Stomach (tissue), 9 donors: ENCODE results near the gene SSUH2. TPM values are rescaled to one million over a fixed set of nuclear protein-coding genes. Genes with fewer than 3 reads are reported as not detected.

Source experiments
- DNase-seq, 2 donors: peaks; one replicate each; pipeline versions ENCODE4 v3.0.0 to v3.0.0-alpha.2; 2013 to 2019
- H3K27ac ChIP-seq, 5 donors: fragments of 200-600 bp in 4 of 5; sonication (generic) in 4 of 5; one replicate each; pipeline ENCODE4 v1.5.1; 2013 to 2019; ENCODE audit warnings: mild to moderate bottlenecking in 1 of 5, moderate library complexity in 1 of 5
- H3K27me3 ChIP-seq, 3 donors: fragments of 200-600 bp; sonication (generic); one replicate each; pipeline ENCODE4 v1.5.1; 2017 to 2019; ENCODE audit warnings: mixed run types in 1 of 3
- H3K36me3 ChIP-seq, 4 donors: fragments of 200-600 bp; sonication (generic); 1 replicate in 3 of 4; 2 replicates in 1 of 4; pipeline ENCODE4 v1.5.1; 2016 to 2019
- H3K4me1 ChIP-seq, 4 donors: fragments of 200-600 bp; sonication (generic); one replicate each; pipeline ENCODE4 v1.5.1; 2016 to 2019
- H3K4me3 ChIP-seq, 4 donors: fragments of 200-600 bp; sonication (generic) in 3 of 4; one replicate each; pipeline ENCODE4 v1.5.1; 2016 to 2019; ENCODE audit warnings: mild to moderate bottlenecking in 1 of 4
- H3K9me3 ChIP-seq, 4 donors: fragments of 200-600 bp; sonication (generic); one replicate each; pipeline ENCODE4 v1.5.1; 2016 to 2019
- EP300 ChIP-seq: sonication (generic); formaldehyde crosslinking; IDR thresholded peaks from one replicate; pipeline ENCODE4 v1.6.1; 2017; ENCODE audit warnings: antibody characterized with exemption
- POLR2A ChIP-seq, 4 donors: fragments of 450-650 bp; IDR thresholded peaks; one replicate each; pipeline ENCODE4 v1.6.1; 2016; ENCODE audit warnings: antibody characterized with exemption in 4 of 4, control low read depth in 2 of 4, mild to moderate bottlenecking in 1 of 4, moderate library complexity in 1 of 4
- POLR2AphosphoS5 ChIP-seq, 3 donors: sonication (generic); formaldehyde crosslinking; IDR thresholded peaks; one replicate each; pipeline ENCODE4 v1.6.1; 2016; ENCODE audit warnings: antibody characterized with exemption in 3 of 3
- WGBS, 5 donors: extraction: QIAGEN DNeasy Blood & Tissue Kit in 3 of 5; methylation state at CpG; one replicate each; pipeline versions ENCODE4 v1.1.5 to v1.1.7; 2013 to 2018; 5-methylcytosine and 5-hydroxymethylcytosine counted together
- intact Hi-C: fragments of 100-400 bp; cut with DNase I; formaldehyde crosslinking; loops from one replicate; pipeline ENCODE4 v1.15.1; 2023; ENCODE audit warnings: low total_unique reads
- polyA plus RNA-seq, 3 donors: library from polyadenylated mRNA; stranded (reverse); fragments of 200-250 nt; gene quantifications; one replicate each; pipeline ENCODE4 v1.2.3, GENCODE V29; 2013
- total RNA-seq, 5 donors: library from RNA; depleted of rRNA; stranded (reverse); fragments of >200 nt; gene quantifications; one replicate each; pipeline versions ENCODE4 v1.1.0 to v1.2.3, GENCODE V29; 2014 to 2016
- TF ChIP-seq, protein P1 (sequence below), 7 experiments: fragments of 450-650 bp in 4 of 7; fragments of 200-600 bp in 3 of 7; sonication (generic) in 3 of 7; IDR thresholded peaks; one replicate each; pipeline ENCODE4 v1.5.1; 2016 to 2019; ENCODE audit warnings: antibody characterized with exemption in 7 of 7, control low read depth in 2 of 7, mild to moderate bottlenecking in 1 of 7
- donor health status: healthy with polysubstance abuse.
- donor health status: Bipolar disorder and iron deficiency.
- donor health status: healthy.

The SSUH2 gene
- total and polyA plus RNA-seq, 8 donors = 0.35 to 6.3 (median 1.0) TPM; not detected in 2

GRCh38 chr3:8663177-8664061, 18.8 kb upstream of the SSUH2 start:
- intact Hi-C loops = no loop called here
- WGBS, 5 donors = 49 to 62% (median 55%) methylated on average over 12 of the region's 12 CpGs
- no peak for TF ChIP-seq POLR2A (IDR thresholded peaks at IDR 0.05)
- TF ChIP-seq, protein P1, sequence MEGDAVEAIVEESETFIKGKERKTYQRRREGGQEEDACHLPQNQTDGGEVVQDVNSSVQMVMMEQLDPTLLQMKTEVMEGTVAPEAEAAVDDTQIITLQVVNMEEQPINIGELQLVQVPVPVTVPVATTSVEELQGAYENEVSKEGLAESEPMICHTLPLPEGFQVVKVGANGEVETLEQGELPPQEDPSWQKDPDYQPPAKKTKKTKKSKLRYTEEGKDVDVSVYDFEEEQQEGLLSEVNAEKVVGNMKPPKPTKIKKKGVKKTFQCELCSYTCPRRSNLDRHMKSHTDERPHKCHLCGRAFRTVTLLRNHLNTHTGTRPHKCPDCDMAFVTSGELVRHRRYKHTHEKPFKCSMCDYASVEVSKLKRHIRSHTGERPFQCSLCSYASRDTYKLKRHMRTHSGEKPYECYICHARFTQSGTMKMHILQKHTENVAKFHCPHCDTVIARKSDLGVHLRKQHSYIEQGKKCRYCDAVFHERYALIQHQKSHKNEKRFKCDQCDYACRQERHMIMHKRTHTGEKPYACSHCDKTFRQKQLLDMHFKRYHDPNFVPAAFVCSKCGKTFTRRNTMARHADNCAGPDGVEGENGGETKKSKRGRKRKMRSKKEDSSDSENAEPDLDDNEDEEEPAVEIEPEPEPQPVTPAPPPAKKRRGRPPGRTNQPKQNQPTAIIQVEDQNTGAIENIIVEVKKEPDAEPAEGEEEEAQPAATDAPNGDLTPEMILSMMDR (IDR thresholded peaks at IDR 0.05) = peak in 5 of 7 experiments; percentile 30 to 63 (median 54)
- TF ChIP-seq POLR2AphosphoS5 (IDR thresholded peaks at IDR 0.05) = peak in 1 of 3 donors; percentile 27
- no peak for TF ChIP-seq EP300
- Histone ChIP-seq H3K27me3 (no peaks in the 10 kb centered on the region), H3K9me3 (no peaks in the 10 kb centered on the region), H3K27ac (no peak overlapping the region), H3K4me1 (peaks cover 13 to 28% (median 24%) of the 10 kb centered on the region in 4 donors), H3K36me3 (no peaks in the 10 kb centered on the region), H3K4me3 (no peak overlapping the region)
- DNase-seq = peak; percentile 85 to 89

DNA sequence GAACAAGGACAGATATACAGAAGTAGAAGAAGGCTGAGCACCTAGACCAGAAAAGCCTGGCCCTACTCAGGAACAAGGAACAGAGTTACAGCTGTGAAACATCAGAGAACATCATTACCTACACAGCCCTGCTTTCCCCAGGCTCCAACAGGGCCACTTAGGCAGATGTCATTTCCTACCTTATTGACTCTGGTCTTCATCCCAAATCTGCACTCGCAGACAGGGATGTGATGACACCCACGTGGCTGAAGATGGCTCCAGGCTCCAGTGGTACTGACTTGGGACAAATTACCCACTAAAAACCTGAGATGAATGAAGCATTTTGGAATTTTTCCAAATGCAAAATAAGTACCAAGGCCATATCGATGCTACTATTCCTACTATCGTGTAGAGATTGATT, 18.0 kb upstream of the SSUH2 start:
- WGBS, 5 donors = 61 to 82% (median 76%) methylated on average over 4 of the region's 4 CpGs
- DNase-seq = no peak
- Histone ChIP-seq H3K27me3 (no peaks in the 10 kb centered on the region), H3K36me3 (no peaks in the 10 kb centered on the region), H3K27ac (no peak overlapping the region), H3K4me3 (no peak overlapping the region), H3K4me1 (peaks cover 21 to 36% (median 32%) of the 10 kb centered on the region in 4 donors), H3K9me3 (no peaks in the 10 kb centered on the region)
- TF ChIP-seq POLR2A (IDR thresholded peaks at IDR 0.05) = no peak
- no peak for TF ChIP-seq POLR2AphosphoS5 (IDR thresholded peaks at IDR 0.05)
- TF ChIP-seq EP300 = no peak
- TF ChIP-seq, protein P1 (IDR thresholded peaks at IDR 0.05) = no peak
- intact Hi-C loops = no loop called here

- intact Hi-C loops = no loop called here
- peaks cover 30 to 44% (median 36%) of the 10 kb centered on the region in 4 donors for H3K4me1 ChIP-seq
- no peaks in the 10 kb centered on the region for H3K36me3 ChIP-seq
- no peak overlapping the region for H3K4me3 ChIP-seq
- H3K27ac ChIP-seq = peak overlapping the region in 3 of 5 donors; percentile 34 to 79 (median 77)
- DNase-seq = peak; percentile 25 to 60
- 30 to 42% (median 36%) methylated on average over 6 to 7 of the region's 7 CpGs for WGBS, 5 donors
- no peaks in the 10 kb centered on the region for H3K27me3 ChIP-seq
- TF ChIP-seq, protein P1 (IDR thresholded peaks at IDR 0.05) = no peak
- TF ChIP-seq POLR2A (IDR thresholded peaks at IDR 0.05) (no peak), POLR2AphosphoS5 (IDR thresholded peaks at IDR 0.05) (no peak)
- no peaks in the 10 kb centered on the region for H3K9me3 ChIP-seq
Measured at GRCh38 chr3:8660175-8661118, 15.8 kb upstream of the SSUH2 start.

GRCh38 chr3:8659242-8659641, 14.6 kb upstream of the SSUH2 start:
- peaks cover 30 to 44% (median 36%) of the 10 kb centered on the region in 4 donors for H3K4me1 ChIP-seq
- H3K4me3 ChIP-seq = no peak overlapping the region
- intact Hi-C loops = no loop called here
- DNase-seq = no peak
- no peaks in the 10 kb centered on the region for H3K36me3 ChIP-seq
- peak overlapping the region; percentile 64 to 83 (median 72) for H3K27ac ChIP-seq
- no peaks in the 10 kb centered on the region for H3K9me3 ChIP-seq
- TF ChIP-seq EP300 = no peak
- TF ChIP-seq, protein P1 (IDR thresholded peaks at IDR 0.05) = no peak
- no peak for TF ChIP-seq POLR2AphosphoS5 (IDR thresholded peaks at IDR 0.05)
- TF ChIP-seq POLR2A (IDR thresholded peaks at IDR 0.05) = no peak
- WGBS, 5 donors = 83 to 90% (median 88%) methylated on average over 4 of the region's 4 CpGs
- H3K27me3 ChIP-seq = no peaks in the 10 kb centered on the region
